Fibroblast of the aortic adventitia (primary cell): ENCODE measurements around the gene UGT1A9. TPM values are rescaled to one million over a fixed set of nuclear protein-coding genes. Genes with fewer than 3 reads are reported as not detected.

ENCODE experiments used
- DNase-seq: peaks from one replicate; pipeline ENCODE4 v3.0.0-alpha.2; 2010; ENCODE audit warnings: low read depth
- H3K4me3 ChIP-seq: 2 replicates; pipeline ENCODE4 v1.5.1; 2011; ENCODE audit warnings: low read depth, mild to moderate bottlenecking, control low read depth, low read length, moderate library complexity
- total RNA-seq: library from RNA; depleted of rRNA; stranded (reverse); fragments of >200 nt; gene quantifications from 2 replicates; pipeline ENCODE4 v1.2.3, GENCODE V29; 2012; ENCODE audit warnings: low replicate concordance
- TF ChIP-seq, protein P1 (sequence below): IDR thresholded peaks from 2 replicates; pipeline ENCODE4 v1.5.1; 2011; ENCODE audit warnings: mild to moderate bottlenecking, low read length, control low read depth, inconsistent platforms; ENCODE audit not compliant: insufficient read depth

The UGT1A9 gene
- total RNA-seq, 1 donor: not detected

GRCh38 chr2:233707940-233708644, 36.4 kb downstream of the UGT1A9 start:
- DNase-seq: peak; percentile 67
- H3K4me3 ChIP-seq: no peak overlapping the region
- TF ChIP-seq, protein P1, sequence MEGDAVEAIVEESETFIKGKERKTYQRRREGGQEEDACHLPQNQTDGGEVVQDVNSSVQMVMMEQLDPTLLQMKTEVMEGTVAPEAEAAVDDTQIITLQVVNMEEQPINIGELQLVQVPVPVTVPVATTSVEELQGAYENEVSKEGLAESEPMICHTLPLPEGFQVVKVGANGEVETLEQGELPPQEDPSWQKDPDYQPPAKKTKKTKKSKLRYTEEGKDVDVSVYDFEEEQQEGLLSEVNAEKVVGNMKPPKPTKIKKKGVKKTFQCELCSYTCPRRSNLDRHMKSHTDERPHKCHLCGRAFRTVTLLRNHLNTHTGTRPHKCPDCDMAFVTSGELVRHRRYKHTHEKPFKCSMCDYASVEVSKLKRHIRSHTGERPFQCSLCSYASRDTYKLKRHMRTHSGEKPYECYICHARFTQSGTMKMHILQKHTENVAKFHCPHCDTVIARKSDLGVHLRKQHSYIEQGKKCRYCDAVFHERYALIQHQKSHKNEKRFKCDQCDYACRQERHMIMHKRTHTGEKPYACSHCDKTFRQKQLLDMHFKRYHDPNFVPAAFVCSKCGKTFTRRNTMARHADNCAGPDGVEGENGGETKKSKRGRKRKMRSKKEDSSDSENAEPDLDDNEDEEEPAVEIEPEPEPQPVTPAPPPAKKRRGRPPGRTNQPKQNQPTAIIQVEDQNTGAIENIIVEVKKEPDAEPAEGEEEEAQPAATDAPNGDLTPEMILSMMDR: no peak

DNA sequence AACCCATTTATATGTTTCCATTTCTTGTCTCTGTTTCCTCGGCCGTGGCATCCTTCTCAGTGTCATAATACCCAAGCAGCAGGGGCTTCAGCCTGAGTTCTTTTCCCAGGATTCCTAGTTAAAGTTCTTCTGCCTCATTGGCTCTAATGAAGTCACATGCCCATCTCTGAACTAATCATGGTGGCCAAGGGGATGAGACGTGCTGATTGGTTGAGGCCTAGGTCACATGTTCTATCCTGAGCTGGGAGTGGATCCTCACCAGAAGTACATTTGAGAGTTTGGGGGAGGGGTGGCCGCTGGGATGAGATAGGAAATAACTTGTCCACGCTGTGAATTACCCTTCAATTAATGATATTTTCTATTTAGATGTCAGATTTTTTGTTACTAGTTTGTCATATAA, 37.2 kb downstream of the UGT1A9 start:
- TF ChIP-seq, protein P1: no peak
- H3K4me3 ChIP-seq: no peak overlapping the region
- no peak for DNase-seq

GRCh38 chr2:233711312-233712008, 39.8 kb downstream of the UGT1A9 start:
- DNase-seq: peak; percentile 87
- TF ChIP-seq, protein P1: peak; percentile 92
- H3K4me3 ChIP-seq: no peak overlapping the region

DNA sequence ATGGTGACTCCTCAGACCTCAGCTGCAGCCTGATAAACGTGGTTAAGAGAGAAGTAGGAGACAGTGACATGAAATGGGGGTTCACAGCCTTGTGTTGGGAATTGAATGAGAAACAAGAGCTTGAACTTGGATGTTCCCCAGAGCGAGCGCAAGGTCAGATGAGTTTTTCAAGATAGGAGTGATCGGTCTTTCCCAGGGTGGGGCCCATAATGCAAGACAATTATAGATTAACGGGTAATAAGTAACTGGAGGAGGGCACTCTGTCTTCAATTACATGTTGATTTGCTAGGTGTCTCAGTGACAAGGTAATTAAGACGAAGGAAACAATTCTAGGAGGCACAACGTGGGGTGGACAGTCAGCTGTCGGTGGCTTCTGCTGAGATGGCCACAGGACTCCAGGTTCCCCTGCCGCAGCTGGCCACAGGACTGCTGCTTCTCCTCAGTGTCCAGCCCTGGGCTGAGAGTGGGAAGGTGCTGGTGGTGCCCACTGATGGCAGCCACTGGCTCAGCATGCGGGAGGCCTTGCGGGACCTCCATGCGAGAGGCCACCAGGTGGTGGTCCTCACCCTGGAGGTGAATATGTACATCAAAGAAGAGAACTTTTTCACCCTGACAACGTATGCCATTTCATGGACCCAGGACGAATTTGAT, 41.0 kb downstream of the UGT1A9 start, which contains the start of gene UGT1A5:
UGT1A5 (plus strand) TSS at position 297 of the 651 bp plus-strand sequence; CDS start at position 382, 85 bp downstream.
- TF ChIP-seq, protein P1: no peak
- no peak within 1 kb of the TSS for H3K4me3 ChIP-seq
- DNase-seq: no peak

DNA sequence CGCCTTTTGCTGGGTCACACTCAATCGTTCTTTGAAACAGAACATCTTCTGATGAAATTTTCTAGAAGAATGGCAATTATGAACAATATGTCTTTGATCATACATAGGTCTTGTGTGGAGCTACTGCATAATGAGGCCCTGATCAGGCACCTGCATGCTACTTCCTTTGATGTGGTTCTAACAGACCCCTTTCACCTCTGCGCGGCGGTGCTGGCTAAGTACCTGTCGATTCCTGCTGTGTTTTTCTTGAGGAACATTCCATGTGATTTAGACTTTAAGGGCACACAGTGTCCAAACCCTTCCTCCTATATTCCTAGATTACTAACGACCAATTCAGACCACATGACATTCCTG, 41.5 kb downstream of the UGT1A9 start:
- DNase-seq: no peak
- no peak overlapping the region for H3K4me3 ChIP-seq
- TF ChIP-seq, protein P1: no peak

DNA sequence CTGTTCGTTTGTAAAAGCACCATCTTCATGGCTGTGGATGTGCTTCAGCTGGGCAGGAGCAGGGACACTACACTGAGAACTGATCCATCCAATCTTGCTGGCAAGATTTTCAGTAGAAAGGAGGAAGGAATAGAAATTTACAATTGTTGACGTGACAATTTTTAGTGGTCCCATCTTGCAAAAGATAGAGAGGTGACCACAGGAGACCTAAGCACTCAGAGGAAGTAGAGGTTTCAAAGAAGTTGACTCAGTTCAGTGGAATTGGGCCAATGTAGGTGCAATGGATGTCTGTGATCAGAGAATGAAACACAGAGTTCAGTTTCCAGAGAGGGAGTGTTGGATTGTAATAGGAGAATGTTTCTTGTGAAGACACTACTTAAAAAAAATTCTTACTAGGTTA, 42.4 kb downstream of the UGT1A9 start:
- no peak for DNase-seq
- no peak overlapping the region for H3K4me3 ChIP-seq
- TF ChIP-seq, protein P1: no peak
